ENCODE data around the gene LRIT3. TPM values are rescaled to one million over a fixed set of nuclear protein-coding genes. Genes with fewer than 3 reads are reported as not detected.
"Not testable (repeated sequence)": the region's sequence is repeated elsewhere in the genome, so short reads cannot be mapped to it uniquely, and the experiment has no call there.

The LRIT3 gene
- total RNA-seq, 4 donors from 2014 or later = 0.62 TPM; not detected in 3

DNA sequence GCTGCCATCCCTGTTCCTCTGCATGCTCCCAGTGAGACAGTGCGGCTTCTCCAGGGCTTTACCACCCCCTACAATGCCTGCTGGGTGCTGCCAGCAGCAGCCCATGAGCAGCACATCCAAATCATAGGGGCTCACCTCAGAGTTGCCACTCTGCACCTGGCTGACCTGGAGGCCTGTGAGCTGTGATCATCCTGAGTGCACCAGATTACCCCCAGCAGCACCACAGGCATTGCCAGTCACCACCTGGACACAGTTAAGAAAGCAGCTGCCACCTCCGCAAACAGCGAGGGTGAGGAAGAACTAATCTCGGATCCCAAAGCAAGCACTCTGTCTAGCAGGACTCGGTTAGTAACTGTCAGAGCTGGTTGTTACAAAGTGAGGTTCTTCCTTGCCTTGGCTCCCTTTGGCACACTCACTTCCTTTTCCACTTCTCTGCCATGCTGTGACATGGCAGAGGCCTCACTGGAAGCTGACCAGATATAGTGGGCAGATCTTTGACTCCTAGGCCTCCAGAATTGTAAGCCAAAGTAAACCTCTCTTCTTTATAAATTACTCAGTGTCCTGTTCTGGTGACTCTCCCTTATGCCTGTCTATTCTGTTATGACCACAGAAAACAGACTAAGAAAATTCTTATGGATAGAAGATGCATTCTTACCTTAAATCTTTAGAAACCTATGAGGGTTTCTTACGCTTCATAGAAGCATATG, 25.2 kb downstream of the LRIT3 start:
- no peaks in the 10 kb centered on the region for H3K9me3 ChIP-seq
- no peak overlapping the region for H3K4me3 ChIP-seq
- H3K4me1 ChIP-seq = no peaks in the 10 kb centered on the region
- H3K27ac ChIP-seq = no peak overlapping the region
- TF ChIP-seq POLR2A (IDR thresholded peaks at IDR 0.05) = no peak
- TF ChIP-seq, protein P1, sequence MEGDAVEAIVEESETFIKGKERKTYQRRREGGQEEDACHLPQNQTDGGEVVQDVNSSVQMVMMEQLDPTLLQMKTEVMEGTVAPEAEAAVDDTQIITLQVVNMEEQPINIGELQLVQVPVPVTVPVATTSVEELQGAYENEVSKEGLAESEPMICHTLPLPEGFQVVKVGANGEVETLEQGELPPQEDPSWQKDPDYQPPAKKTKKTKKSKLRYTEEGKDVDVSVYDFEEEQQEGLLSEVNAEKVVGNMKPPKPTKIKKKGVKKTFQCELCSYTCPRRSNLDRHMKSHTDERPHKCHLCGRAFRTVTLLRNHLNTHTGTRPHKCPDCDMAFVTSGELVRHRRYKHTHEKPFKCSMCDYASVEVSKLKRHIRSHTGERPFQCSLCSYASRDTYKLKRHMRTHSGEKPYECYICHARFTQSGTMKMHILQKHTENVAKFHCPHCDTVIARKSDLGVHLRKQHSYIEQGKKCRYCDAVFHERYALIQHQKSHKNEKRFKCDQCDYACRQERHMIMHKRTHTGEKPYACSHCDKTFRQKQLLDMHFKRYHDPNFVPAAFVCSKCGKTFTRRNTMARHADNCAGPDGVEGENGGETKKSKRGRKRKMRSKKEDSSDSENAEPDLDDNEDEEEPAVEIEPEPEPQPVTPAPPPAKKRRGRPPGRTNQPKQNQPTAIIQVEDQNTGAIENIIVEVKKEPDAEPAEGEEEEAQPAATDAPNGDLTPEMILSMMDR (IDR thresholded peaks at IDR 0.05) = no peak
- no peak for TF ChIP-seq POLR2AphosphoS5 (IDR thresholded peaks at IDR 0.05)
- no peak for TF ChIP-seq EP300 (IDR thresholded peaks at IDR 0.05)
- WGBS, 2 donors (ENCODE audit: low coverage in 1 of 2) = 95 to 100% methylated on average over 2 to 3 of the region's 6 CpGs
- H3K27me3 ChIP-seq = no peaks in the 10 kb centered on the region
- ATAC-seq = no peak
- peaks cover 0 to 16% of the 10 kb centered on the region in 2 donors for H3K36me3 ChIP-seq

DNA sequence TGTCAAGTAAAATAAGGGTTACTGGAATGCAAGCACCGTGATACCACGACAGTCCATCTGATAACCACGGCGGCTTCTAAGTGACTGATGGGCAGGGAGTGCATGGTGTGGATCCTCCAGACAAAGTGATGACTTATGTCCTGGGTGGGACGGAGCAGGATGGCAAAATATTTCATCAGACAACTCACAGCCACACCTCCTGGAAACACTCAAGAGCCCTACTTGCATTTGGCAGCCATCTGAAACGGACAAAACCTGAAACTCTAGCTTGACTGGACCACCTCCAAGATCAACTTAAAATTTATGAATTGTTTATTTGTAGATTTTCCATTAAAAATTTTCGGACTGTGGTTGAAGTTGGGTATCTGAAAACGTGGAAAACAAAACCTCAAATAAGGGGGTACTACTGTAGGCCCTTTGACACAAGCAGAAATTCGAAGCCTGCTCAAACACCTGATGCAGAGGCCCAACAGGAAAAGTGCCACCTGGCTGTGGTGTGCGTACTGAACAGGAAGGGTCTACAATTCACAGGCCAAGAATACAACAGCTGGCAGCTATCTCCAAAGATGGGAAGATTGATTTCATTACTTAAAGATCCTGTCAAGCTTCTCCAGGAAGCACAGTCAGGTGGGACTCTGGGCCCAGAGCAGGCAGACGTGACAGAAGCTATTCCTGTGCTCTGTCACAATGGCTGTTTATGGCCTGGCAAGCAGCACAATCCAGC, 26.0 kb downstream of the LRIT3 start:
- TF ChIP-seq, protein P1 (IDR thresholded peaks at IDR 0.05) = no peak
- no peak for TF ChIP-seq POLR2A (IDR thresholded peaks at IDR 0.05)
- TF ChIP-seq EP300 (IDR thresholded peaks at IDR 0.05) = no peak
- no peak for TF ChIP-seq POLR2AphosphoS5 (IDR thresholded peaks at IDR 0.05)
- Histone ChIP-seq H3K36me3 (peaks cover 0 to 16% of the 10 kb centered on the region in 2 donors), H3K4me3 (no peak overlapping the region), H3K27me3 (no peaks in the 10 kb centered on the region), H3K9me3 (no peaks in the 10 kb centered on the region), H3K27ac (no peak overlapping the region), H3K4me1 (no peaks in the 10 kb centered on the region)
- ATAC-seq = no peak
- WGBS, 2 donors (ENCODE audit: low coverage in 1 of 2) = 46 to 57% methylated on average over 8 to 10 of the region's 11 CpGs

DNA sequence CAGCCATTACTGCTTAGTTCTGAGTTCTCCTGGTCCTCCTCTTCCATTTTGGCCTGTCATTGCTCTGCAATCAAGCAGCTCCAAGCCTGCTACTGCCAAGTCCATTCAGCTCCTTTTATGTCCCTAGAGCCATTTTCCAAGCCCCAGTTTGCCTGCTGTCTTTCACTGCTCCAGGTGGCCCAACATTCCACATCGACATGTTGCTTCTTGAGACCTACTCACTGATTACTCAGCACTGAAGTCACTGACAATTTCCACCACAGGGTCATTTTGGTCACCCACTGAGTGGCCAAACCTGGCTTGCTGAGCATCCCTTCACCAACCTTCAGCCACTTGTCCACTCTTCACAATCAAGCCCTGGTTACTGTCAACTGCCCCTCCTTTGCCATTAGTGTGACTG, 27.2 kb downstream of the LRIT3 start:
- no peak overlapping the region for H3K4me3 ChIP-seq
- H3K36me3 ChIP-seq = peaks cover 0 to 6% of the 10 kb centered on the region in 2 donors
- H3K27me3 ChIP-seq = no peaks in the 10 kb centered on the region
- no peaks in the 10 kb centered on the region for H3K4me1 ChIP-seq
- no peak overlapping the region for H3K27ac ChIP-seq
- no peak for ATAC-seq
- WGBS, 2 donors (ENCODE audit: low coverage in 1 of 2) = 83 to 89% methylated on average over 1 of the region's 1 CpG
- H3K9me3 ChIP-seq = no peaks in the 10 kb centered on the region
- TF ChIP-seq POLR2AphosphoS5 (IDR thresholded peaks at IDR 0.05) (no peak), EP300 (IDR thresholded peaks at IDR 0.05) (no peak), POLR2A (IDR thresholded peaks at IDR 0.05) (no peak)
- TF ChIP-seq, protein P1 (IDR thresholded peaks at IDR 0.05) = no peak

DNA sequence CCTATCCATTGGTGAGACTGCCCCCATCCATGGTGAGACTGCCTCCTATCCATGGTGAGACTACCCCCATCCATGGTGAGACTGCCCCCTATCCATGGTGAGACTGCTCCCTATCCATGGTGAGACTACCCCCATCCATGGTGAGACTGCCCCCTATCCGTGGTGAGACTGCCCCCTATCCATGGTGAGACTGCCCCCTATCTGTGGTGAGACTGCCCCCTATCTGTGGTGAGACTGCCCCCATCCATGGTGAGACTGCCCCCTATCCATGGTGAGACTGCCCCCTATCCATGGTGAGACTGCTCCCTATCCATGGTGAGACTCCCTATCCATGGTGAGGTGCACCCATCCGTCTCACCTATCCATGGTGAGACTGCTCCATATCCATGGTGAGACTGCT, 27.6 kb downstream of the LRIT3 start:
- H3K4me3 ChIP-seq, H3K9me3 ChIP-seq, H3K27ac ChIP-seq, ATAC-seq, H3K36me3 ChIP-seq, H3K4me1 ChIP-seq, H3K27me3 ChIP-seq: not testable (repeated sequence)
- 83% methylated on average over 1 of the region's 2 CpGs; no CpG with 5 or more reads in 1 of the 2 donors for WGBS, 2 donors (ENCODE audit: low coverage in 1 of 2)

DNA sequence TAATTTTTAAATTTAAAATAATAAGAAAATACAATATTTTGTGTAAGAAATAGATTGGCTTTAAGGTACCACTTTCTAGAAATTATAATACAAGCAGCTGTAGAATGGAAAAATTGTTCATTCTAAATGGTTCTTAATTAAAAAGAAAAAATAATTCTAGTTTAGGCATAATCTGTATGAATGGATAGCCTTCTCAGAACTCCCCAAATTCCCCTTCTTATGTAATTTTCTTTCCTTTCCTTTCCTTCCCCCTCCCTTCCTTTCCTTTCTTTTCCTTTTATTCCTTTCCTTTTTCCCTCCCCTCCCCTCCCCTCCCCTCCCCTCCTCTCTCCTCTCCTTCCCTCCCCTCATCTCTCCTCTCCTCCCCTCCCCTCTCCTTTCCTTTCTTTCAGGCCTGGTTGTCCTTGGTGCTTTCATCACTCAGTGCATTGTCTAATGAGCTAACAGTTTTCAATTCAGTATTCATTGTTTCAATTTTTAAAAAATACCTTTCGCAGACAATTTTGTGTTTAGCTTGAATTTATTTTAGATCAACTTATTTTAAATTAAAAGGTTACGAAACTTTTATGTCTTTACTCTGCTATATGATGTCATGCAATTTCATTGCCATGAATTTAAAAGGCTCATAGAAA, 28.8 kb downstream of the LRIT3 start:
- no peak for ATAC-seq
- no peaks in the 10 kb centered on the region for H3K4me1 ChIP-seq
- no peaks in the 10 kb centered on the region for H3K27me3 ChIP-seq
- 50 to 84% methylated on average over 2 of the region's 2 CpGs for WGBS, 2 donors (ENCODE audit: low coverage in 1 of 2)
- H3K36me3 ChIP-seq = no peaks in the 10 kb centered on the region
- no peak overlapping the region for H3K4me3 ChIP-seq
- TF ChIP-seq POLR2A (IDR thresholded peaks at IDR 0.05) (no peak), POLR2AphosphoS5 (IDR thresholded peaks at IDR 0.05) (no peak), EP300 (IDR thresholded peaks at IDR 0.05) (no peak)
- TF ChIP-seq, protein P1 (IDR thresholded peaks at IDR 0.05) = no peak
- H3K9me3 ChIP-seq = no peaks in the 10 kb centered on the region
- H3K27ac ChIP-seq = no peak overlapping the region

All from gastroesophageal sphincter (tissue), 4 donors.